ENCODE data around the gene LAMTOR3. TPM values are rescaled to one million over a fixed set of nuclear protein-coding genes. Genes with fewer than 3 reads are reported as not detected.

The LAMTOR3 gene
- total and polyA plus RNA-seq, 10 of the 15 experiments (the other 5 are each of a cell fraction or from before 2014, with no cell fraction given) = 30.1 to 120 (median 65.5) TPM

GRCh38 chr4:99838927-99839326 lies 55.3 kb downstream of the LAMTOR3 start:
- no peak overlapping the region for H3K4me3 ChIP-seq
- ATAC-seq (no peak), DNase-seq (ENCODE audit: low read depth, low spot score) (no peak), FAIRE-seq (no peak)
- peaks cover 11% of the 10 kb centered on the region for H3K79me2 ChIP-seq (ENCODE audit: control insufficient read depth, insufficient read depth, low read length)
- H3K4me2 ChIP-seq (ENCODE audit: control insufficient read depth, insufficient read depth) = no peak overlapping the region
- TF ChIP-seq ZNF24 (IDR thresholded peaks at IDR 0.05) (no peak), ZBTB33 (IDR thresholded peaks at IDR 0.05) (no peak), FOS (IDR thresholded peaks at IDR 0.05; ENCODE audit: borderline replicate concordance, extremely low read depth, insufficient read length) (no peak), RB1 (IDR thresholded peaks at IDR 0.05; ENCODE audit: borderline replicate concordance) (no peak), SUPT20H (IDR thresholded peaks at IDR 0.05; ENCODE audit: borderline replicate concordance, control insufficient read depth, low read depth, low read length) (no peak), BMI1 (IDR thresholded peaks at IDR 0.05; ENCODE audit: borderline replicate concordance) (no peak), KLF5 (IDR thresholded peaks at IDR 0.05; ENCODE audit: partially characterized antibody) (no peak), ZNF274 (IDR thresholded peaks at IDR 0.05; ENCODE audit: insufficient read depth, insufficient read length) (no peak), ZSCAN29 (IDR thresholded peaks at IDR 0.05) (no peak), PBX3 (IDR thresholded peaks at IDR 0.05; ENCODE audit: insufficient replicate concordance, low read depth, low read length) (no peak), HSF1 (IDR thresholded peaks at IDR 0.05; ENCODE audit: low read depth, low read length) (no peak), NRF1 (conservative IDR thresholded peaks at IDR 0.05; ENCODE audit: low read depth, low read length) (no peak), EGR1 (IDR thresholded peaks at IDR 0.05; ENCODE audit: borderline replicate concordance in 1 of 2, low read depth in 2 of 2, low read length in 2 of 2) (no peak), CHD1 (IDR thresholded peaks at IDR 0.05; ENCODE audit: low read depth, low read length) (no peak), ZBTB11 (CRISPR knock-in tag; IDR thresholded peaks at IDR 0.05) (no peak), EZH2 (IDR thresholded peaks at IDR 0.05; ENCODE audit: borderline replicate concordance, control insufficient read depth, low read depth, low read length) (no peak)
- no peaks in the 10 kb centered on the region for H3K27me3 ChIP-seq (replicated peaks in 1 of 2; ENCODE audit: control insufficient read depth in 2 of 2, insufficient read depth in 2 of 2, low read length in 1 of 2)
- no peak overlapping the region for H3K27ac ChIP-seq (ENCODE audit: control insufficient read depth, insufficient read depth)
- H3K9ac ChIP-seq (ENCODE audit: control insufficient read depth, insufficient read depth, low read length) = no peak overlapping the region
- ChIA-PET RAD21 (ENCODE audit: unreplicated experiment) (no interaction called here), CTCF (interaction anchor here (1.8 kb wide), 1 partner anchor 27 kb away, joined by 5 read pairs; no protein-coding TSS in a partner anchor), POLR2A (no interaction called here), SMC1A (ENCODE audit: uncharacterized antibody, unreplicated experiment) (interaction anchor here (1.8 kb wide), 1 partner anchor 8 kb away, joined by 4 read pairs; no protein-coding TSS in a partner anchor)
- in situ Hi-C loops (cut with MboI) (loop anchor here (25.0 kb wide), 1 partner anchor 1173 kb away; no protein-coding TSS in a partner anchor), intact Hi-C loops (cut with micrococcal nuclease; ENCODE audit: unreplicated experiment) (no loop called here)
- H3K36me3 ChIP-seq (ENCODE audit: control insufficient read depth in 2 of 2, insufficient read depth in 2 of 2, low read length in 1 of 2) = peaks cover 15 to 48% of the 10 kb centered on the region in 2 experiments
- 60% methylated on average over 2 of the region's 2 CpGs for WGBS (ENCODE audit: insufficient coverage, insufficient replicate concordance, low lambda C conversion rate, missing lambda C conversion rate)
- no peaks in the 10 kb centered on the region for H3K9me3 ChIP-seq (replicated peaks; ENCODE audit: control insufficient read depth, insufficient read depth, low read length)
- no peak overlapping the region for H2AFZ ChIP-seq (ENCODE audit: control insufficient read depth, low read depth, low read length)
- BruUV-seq (replicated peaks) = no TSS peak
- H3K4me1 ChIP-seq (ENCODE audit: control insufficient read depth, insufficient read depth, low read length) = 0 out of 2 replicates have a peak, but pooled peaks cover under 1% of the 10 kb centered on the region
- H4K20me1 ChIP-seq (ENCODE audit: control insufficient read depth, insufficient read depth) = no peaks in the 10 kb centered on the region

Data from GM12878 (cell line).